K562 (cell line): Measurements from ENCODE around the gene SPTBN4. TPM values are rescaled to one million over a fixed set of nuclear protein-coding genes. Genes with fewer than 3 reads are reported as not detected.
A peak's percentile ranks its signal among the peaks of the same experiment; 100 is the strongest.

ENCODE experiments used
- ATAC-seq: fragments of 200-7000 bp; cut with Tn5 transposase; 3 replicates; pipeline ENCODE4 v1.9.1; 2020; ENCODE audit warnings: moderate library complexity
- BruUV-seq: library from RNA; stranded (reverse); fragments of 400-500 nt; replicated peaks from 2 replicates; lab custom pipeline; 2021; lab: Mats Ljungman, UMichigan
- CTCF ChIA-PET: fragments of 300-600 bp; formaldehyde crosslinking; extraction: SDS; loops from one replicate; lab custom pipeline; 2021; ENCODE audit warnings: low intra/inter-chr PET ratio; lab: Yijun Ruan, JAX
- POLR2A ChIA-PET: fragments of 300-600, 350-650 bp; sonication (Branson Sonifier 250); formaldehyde crosslinking; extraction: SDS; loops from one replicate; lab custom pipeline; 2021; ENCODE audit warnings: antibody characterized with exemption, inconsistent platforms; lab: Yijun Ruan, JAX
- DNase-seq, 4 experiments: peaks; one replicate each; pipeline versions ENCODE4 v3.0.0 to v3.0.0-alpha.2; 2011 to 2018; ENCODE audit warnings: low spot score in 3 of 4, mixed read lengths in 3 of 4; ENCODE audit errors: extremely low read depth in 1 of 4
- FAIRE-seq: peaks from 2 replicates; lab custom pipeline; 2011; peaks lifted over from hg19 to GRCh38; lab: Jason Lieb, UNC
- H2AFZ ChIP-seq: 2 replicates; pipeline ENCODE4 v1.6.0; 2011; ENCODE audit warnings: low read depth, low read length, control low read depth, inconsistent platforms
- H3K27ac ChIP-seq: fragments of 200-600 bp; 3 replicates; pipeline ENCODE4 v1.8.0; 2011; ENCODE audit warnings: low read depth, mild to moderate bottlenecking, control low read depth, inconsistent platforms, low read length, moderate library complexity, mixed read lengths; ENCODE audit errors: extremely low read depth
- H3K27me3 ChIP-seq, 2 experiments: fragments of 300-600 bp in 1 of 2; 2 replicates in 1 of 2; 3 replicates in 1 of 2; pipeline versions ENCODE4 v1.6.0 to v1.8.0; 2011; ENCODE audit warnings: inconsistent platforms in 2 of 2, low read length in 2 of 2, mild to moderate bottlenecking in 1 of 2, mixed read lengths in 1 of 2, moderate library complexity in 1 of 2; ENCODE audit not compliant: control insufficient read depth in 2 of 2, insufficient read depth in 2 of 2
- H3K36me3 ChIP-seq: fragments of 300-600 bp; 3 replicates; pipeline ENCODE4 v1.8.0; 2011; ENCODE audit warnings: mild to moderate bottlenecking, low read length, inconsistent platforms; ENCODE audit not compliant: control insufficient read depth, insufficient read depth
- H3K4me1 ChIP-seq, 2 experiments: fragments of 200-600 bp in 1 of 2; replicated peaks in 1 of 2; 2 replicates in 1 of 2; 3 replicates in 1 of 2; pipeline versions ENCODE4 v1.5.1 to v1.8.0; 2011; ENCODE audit warnings: inconsistent platforms in 2 of 2, low read length in 2 of 2, mild to moderate bottlenecking in 1 of 2, mixed read lengths in 1 of 2, moderate library complexity in 1 of 2; ENCODE audit not compliant: control insufficient read depth in 2 of 2, insufficient read depth in 2 of 2
- H3K4me2 ChIP-seq: 2 replicates; pipeline ENCODE4 v1.6.1; 2011; ENCODE audit warnings: low read length, control low read depth, inconsistent platforms, mixed read lengths; ENCODE audit not compliant: insufficient read depth
- H3K4me3 ChIP-seq: fragments of 200-600 bp; sonication (generic), shearing (Covaris generic); 2 replicates; pipeline ENCODE4 v1.5.1; 2016; ENCODE audit warnings: control low read depth, inconsistent platforms
- H3K79me2 ChIP-seq: fragments of 200-600 bp; 3 replicates; pipeline ENCODE4 v1.8.0; 2011; ENCODE audit warnings: low read length, inconsistent platforms; ENCODE audit not compliant: control insufficient read depth, insufficient read depth
- H3K9ac ChIP-seq, 2 experiments: 2 replicates each; pipeline versions ENCODE4 v1.6.0 to v1.6.1; 2011; ENCODE audit warnings: low read depth in 2 of 2, low read length in 2 of 2, control low read depth in 1 of 2, inconsistent platforms in 1 of 2, mild to moderate bottlenecking in 1 of 2, mixed read lengths in 1 of 2; ENCODE audit not compliant: insufficient read depth in 1 of 2
- H3K9me1 ChIP-seq: one replicate; pipeline ENCODE4 v1.6.0; 2011; ENCODE audit warnings: inconsistent platforms, mild to moderate bottlenecking, low read length, moderate library complexity; ENCODE audit not compliant: control insufficient read depth, insufficient read depth
- H3K9me3 ChIP-seq: replicated peaks from 2 replicates; pipeline ENCODE4 v1.5.1; 2011; ENCODE audit warnings: low read depth, low read length, inconsistent platforms; ENCODE audit not compliant: control insufficient read depth, insufficient read depth
- H4K20me1 ChIP-seq: replicated peaks from 2 replicates; pipeline ENCODE4 v1.6.1; 2011; ENCODE audit warnings: low read length, inconsistent platforms, mixed read lengths; ENCODE audit not compliant: control insufficient read depth, insufficient read depth
- ATF1 ChIP-seq, 2 experiments: fragments of 450-650 bp in 1 of 2; IDR thresholded peaks; 2 replicates each; pipeline ENCODE4 v1.6.1; 2016; ENCODE audit warnings: missing compliant biosample characterization in 1 of 2, missing genetic modification characterization in 1 of 2
- DDX20 ChIP-seq: fragments of 450-650 bp; IDR thresholded peaks from 2 replicates; pipeline ENCODE4 v1.6.1; 2016; ENCODE audit warnings: missing genetic modification characterization, low read depth, mild to moderate bottlenecking, missing compliant biosample characterization, moderate library complexity
- JUND ChIP-seq, 2 experiments: IDR thresholded peaks; 2 replicates in 1 of 2; 3 replicates in 1 of 2; pipeline ENCODE4 v1.6.1; 2011; ENCODE audit warnings: borderline replicate concordance in 2 of 2, low read depth in 2 of 2, low read length in 2 of 2, improper control_type of control experiment in 1 of 2, missing biosample characterization in 1 of 2, missing genetic modification characterization in 1 of 2, missing genetic modification reagents in 1 of 2
- NFATC3 ChIP-seq: fragments of 450-650 bp; IDR thresholded peaks from 2 replicates; pipeline ENCODE4 v1.6.1; 2017; ENCODE audit warnings: mild to moderate bottlenecking
- RBBP5 ChIP-seq: fragments of 200-600 bp; sonication (generic); IDR thresholded peaks from 2 replicates; pipeline ENCODE4 v1.6.1; 2012; ENCODE audit warnings: borderline replicate concordance, mild to moderate bottlenecking, low read length, control low read depth, inconsistent platforms; ENCODE audit not compliant: insufficient read depth, poor library complexity, severe bottlenecking
- SAFB ChIP-seq: fragments of 200-400 bp; formaldehyde crosslinking; IDR thresholded peaks from 2 replicates; pipeline ENCODE4 v1.6.1; 2017; ENCODE audit warnings: low read depth, low read length, borderline replicate concordance
- ZKSCAN8 ChIP-seq: fragments of 200-800 bp; sonication (Bioruptor generic); IDR thresholded peaks from 2 replicates; pipeline ENCODE4 v1.6.1; 2016; ENCODE audit warnings: missing genetic modification characterization, missing compliant biosample characterization
- ZNF707 ChIP-seq: fragments of 250-450 bp; sonication (Bioruptor Pico); conservative IDR thresholded peaks from 2 replicates; pipeline ENCODE4 v1.8.0; 2022; ENCODE audit warnings: inconsistent platforms, mild to moderate bottlenecking, moderate library complexity
- WGBS: fragments of 100-300 bp; shearing (Covaris generic); methylation state at CpG from one replicate; pipeline ENCODE4 v1.1.6; 2016; ENCODE audit warnings: low coverage, mixed read lengths; ENCODE audit not compliant: insufficient coverage; ENCODE audit errors: missing lambda C conversion rate; 5-methylcytosine and 5-hydroxymethylcytosine counted together
- in situ Hi-C: fragments of 300-500 bp; cut with MboI; formaldehyde crosslinking; loops from 4 replicates; pipeline ENCODE4 v1.15.0; 2018; ENCODE audit warnings: inconsistent platforms, mixed read lengths
- intact Hi-C: fragments of 100-400 bp; cut with micrococcal nuclease; formaldehyde crosslinking; loops from 2 replicates; pipeline ENCODE4 v1.14.2; 2022
- polyA plus RNA-seq, 8 experiments: library from polyadenylated mRNA; depleted of rRNA in 4 of 8; stranded (reverse) in 5 of 8; unstranded in 3 of 8; fragments of >200 nt; fragmentation: Nextera tagmentation in 2 of 8; fragmentation: Illumina TruSeq in 1 of 8; extraction: Ambion mirVana in 2 of 8; extraction: Trizol in 1 of 8; gene quantifications; 2 replicates each; pipeline versions ENCODE4 v1.2.1 to v1.2.3, GENCODE V29; 2011 to 2014; ENCODE audit warnings: inconsistent platforms in 1 of 8, missing spikeins in 1 of 8
- total RNA-seq, 7 experiments: library from RNA; depleted of rRNA in 6 of 7; stranded (reverse); fragments of >200 nt in 6 of 7; fragmentation: Illumina TruSeq in 2 of 7; extraction: Trizol in 2 of 7; gene quantifications; 2 replicates each; pipeline versions ENCODE4 v1.2.1 to v1.2.3, GENCODE V29; 2011 to 2021; ENCODE audit warnings: low replicate concordance in 1 of 7
- TF ChIP-seq, protein P1 (sequence below), 2 experiments: IDR thresholded peaks; 2 replicates each; pipeline ENCODE4 v1.6.1; 2011; ENCODE audit warnings: borderline replicate concordance in 1 of 2, control low read depth in 1 of 2, low read depth in 1 of 2, low read length in 1 of 2, mild to moderate bottlenecking in 1 of 2, mixed read lengths in 1 of 2, moderate library complexity in 1 of 2; ENCODE audit not compliant: insufficient read depth in 1 of 2, insufficient read length in 1 of 2, poor library complexity in 1 of 2, severe bottlenecking in 1 of 2; ENCODE audit errors: extremely low read depth in 1 of 2
- TF ChIP-seq, protein P2 (sequence below): fragments of 250-450 bp; sonication (Bioruptor Pico); IDR thresholded peaks from 2 replicates; pipeline ENCODE4 v1.5.0; 2020; ENCODE audit warnings: mild to moderate bottlenecking, borderline replicate concordance
- TF ChIP-seq, protein P3 (sequence below), 2 experiments: fragments of 450-650 bp in 1 of 2; sonication (generic) in 1 of 2; formaldehyde crosslinking in 1 of 2; IDR thresholded peaks in 1 of 2; conservative IDR thresholded peaks in 1 of 2; 2 replicates each; pipeline versions ENCODE4 v1.6.1 to v1.8.1; 2016 to 2023; ENCODE audit warnings: mild to moderate bottlenecking in 2 of 2, moderate library complexity in 2 of 2, inconsistent platforms in 1 of 2, missing genetic modification reagents in 1 of 2
- TF ChIP-seq, protein P4 (sequence below): IDR thresholded peaks from 2 replicates; pipeline ENCODE4 v1.6.1; 2016; ENCODE audit warnings: missing genetic modification characterization, missing compliant biosample characterization

Gene SPTBN4
- total and polyA plus RNA-seq, 9 of the 15 experiments (the other 6 are each of a cell fraction or from before 2014, with no cell fraction given) = 0.01 to 1.5 (median 0.86) TPM

DNA sequence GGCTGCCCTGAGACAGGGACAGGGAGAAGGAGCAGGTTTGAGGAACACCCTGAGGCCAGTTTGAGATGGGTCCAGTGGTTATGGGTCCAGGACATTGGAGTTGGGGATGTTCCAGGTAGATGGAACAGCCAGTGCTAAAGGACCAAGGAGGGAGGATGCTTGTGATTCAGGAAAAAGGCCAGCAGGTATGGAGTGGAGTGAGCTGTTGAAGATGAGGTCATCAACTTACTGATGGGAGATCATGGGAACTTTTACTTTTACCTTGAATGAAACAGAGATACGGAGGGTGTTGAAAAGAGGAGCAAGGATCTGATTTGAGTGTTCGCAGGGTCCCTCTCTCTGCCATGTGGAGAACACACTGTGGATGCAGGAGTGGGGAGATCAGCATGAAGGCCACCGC lies 25.5 kb downstream of the SPTBN4 start:
- Histone ChIP-seq H3K36me3 (no peaks in the 10 kb centered on the region), H3K4me2 (no peak overlapping the region), H3K79me2 (no peaks in the 10 kb centered on the region), H3K9me3 (no peaks in the 10 kb centered on the region), H3K9me1 (peaks cover 3% of the 10 kb centered on the region), H3K27ac (no peak overlapping the region), H4K20me1 (no peaks in the 10 kb centered on the region), H3K4me1 (peaks cover 4 to 25% of the 10 kb centered on the region in 2 experiments), H3K4me3 (no peak overlapping the region), H2AFZ (no peak overlapping the region), H3K27me3 (no peaks in the 10 kb centered on the region), H3K9ac (peak overlapping the region in 1 of 2 experiments; percentile 7; a peak in 1 of 4 replicates)
- intact Hi-C loops (no loop called here), in situ Hi-C loops (no loop called here)
- DNase-seq (no peak), FAIRE-seq (no peak), ATAC-seq (no peak)
- ChIA-PET CTCF (no interaction called here), POLR2A (interaction anchor here (0.7 to 0.8 kb wide), 2 partner anchors 14 to 103 kb away, joined by 3 read pairs; no protein-coding TSS in a partner anchor)
- BruUV-seq = no TSS peak
- 41% methylated on average over 3 of the region's 3 CpGs for WGBS
- TF ChIP-seq, protein P1, sequence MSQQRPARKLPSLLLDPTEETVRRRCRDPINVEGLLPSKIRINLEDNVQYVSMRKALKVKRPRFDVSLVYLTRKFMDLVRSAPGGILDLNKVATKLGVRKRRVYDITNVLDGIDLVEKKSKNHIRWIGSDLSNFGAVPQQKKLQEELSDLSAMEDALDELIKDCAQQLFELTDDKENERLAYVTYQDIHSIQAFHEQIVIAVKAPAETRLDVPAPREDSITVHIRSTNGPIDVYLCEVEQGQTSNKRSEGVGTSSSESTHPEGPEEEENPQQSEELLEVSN (IDR thresholded peaks at IDR 0.05; ENCODE audit: borderline replicate concordance in 1 of 2, extremely low read depth in 1 of 2, insufficient read depth in 1 of 2, insufficient read length in 1 of 2, low read depth in 1 of 2, low read length in 1 of 2, poor library complexity in 1 of 2, severe bottlenecking in 1 of 2) = no peak
- TF ChIP-seq RBBP5 (no peak), DDX20 (tag) (no peak), ZKSCAN8 (CRISPR knock-in tag) (no peak), ATF1 (CRISPR knock-in tag; IDR thresholded peaks at IDR 0.05) (no peak), ATF1 (tag; IDR thresholded peaks at IDR 0.05) (no peak), JUND (IDR thresholded peaks at IDR 0.05; ENCODE audit: borderline replicate concordance, low read depth, low read length) (0 out of 2 replicates have a peak, but pooled peaks have one; percentile 9), JUND (tag; IDR thresholded peaks at IDR 0.05; ENCODE audit: borderline replicate concordance, low read depth, low read length) (no peak; the same call in 2 of the 3 replicates), SAFB (no peak), NFATC3 (no peak), ZNF707 (no peak)
- TF ChIP-seq, protein P2, sequence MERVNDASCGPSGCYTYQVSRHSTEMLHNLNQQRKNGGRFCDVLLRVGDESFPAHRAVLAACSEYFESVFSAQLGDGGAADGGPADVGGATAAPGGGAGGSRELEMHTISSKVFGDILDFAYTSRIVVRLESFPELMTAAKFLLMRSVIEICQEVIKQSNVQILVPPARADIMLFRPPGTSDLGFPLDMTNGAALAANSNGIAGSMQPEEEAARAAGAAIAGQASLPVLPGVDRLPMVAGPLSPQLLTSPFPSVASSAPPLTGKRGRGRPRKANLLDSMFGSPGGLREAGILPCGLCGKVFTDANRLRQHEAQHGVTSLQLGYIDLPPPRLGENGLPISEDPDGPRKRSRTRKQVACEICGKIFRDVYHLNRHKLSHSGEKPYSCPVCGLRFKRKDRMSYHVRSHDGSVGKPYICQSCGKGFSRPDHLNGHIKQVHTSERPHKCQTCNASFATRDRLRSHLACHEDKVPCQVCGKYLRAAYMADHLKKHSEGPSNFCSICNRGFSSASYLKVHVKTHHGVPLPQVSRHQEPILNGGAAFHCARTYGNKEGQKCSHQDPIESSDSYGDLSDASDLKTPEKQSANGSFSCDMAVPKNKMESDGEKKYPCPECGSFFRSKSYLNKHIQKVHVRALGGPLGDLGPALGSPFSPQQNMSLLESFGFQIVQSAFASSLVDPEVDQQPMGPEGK (CRISPR knock-in tag) = no peak
- TF ChIP-seq, protein P3, sequence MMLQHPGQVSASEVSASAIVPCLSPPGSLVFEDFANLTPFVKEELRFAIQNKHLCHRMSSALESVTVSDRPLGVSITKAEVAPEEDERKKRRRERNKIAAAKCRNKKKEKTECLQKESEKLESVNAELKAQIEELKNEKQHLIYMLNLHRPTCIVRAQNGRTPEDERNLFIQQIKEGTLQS (IDR thresholded peaks at IDR 0.05) = peak; percentile 65
- TF ChIP-seq, protein P3 (CRISPR knock-in tag; conservative IDR thresholded peaks at IDR 0.05) = no peak
- TF ChIP-seq, protein P4, sequence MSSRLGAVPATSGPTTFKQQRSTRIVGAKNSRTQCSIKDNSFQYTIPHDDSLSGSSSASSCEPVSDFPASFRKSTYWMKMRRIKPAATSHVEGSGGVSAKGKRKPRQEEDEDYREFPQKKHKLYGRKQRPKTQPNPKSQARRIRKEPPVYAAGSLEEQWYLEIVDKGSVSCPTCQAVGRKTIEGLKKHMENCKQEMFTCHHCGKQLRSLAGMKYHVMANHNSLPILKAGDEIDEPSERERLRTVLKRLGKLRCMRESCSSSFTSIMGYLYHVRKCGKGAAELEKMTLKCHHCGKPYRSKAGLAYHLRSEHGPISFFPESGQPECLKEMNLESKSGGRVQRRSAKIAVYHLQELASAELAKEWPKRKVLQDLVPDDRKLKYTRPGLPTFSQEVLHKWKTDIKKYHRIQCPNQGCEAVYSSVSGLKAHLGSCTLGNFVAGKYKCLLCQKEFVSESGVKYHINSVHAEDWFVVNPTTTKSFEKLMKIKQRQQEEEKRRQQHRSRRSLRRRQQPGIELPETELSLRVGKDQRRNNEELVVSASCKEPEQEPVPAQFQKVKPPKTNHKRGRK (tag) = no peak
